Measurements from ENCODE around the gene PTGDR. TPM values are rescaled to one million over a fixed set of nuclear protein-coding genes. Genes with fewer than 3 reads are reported as not detected.

The PTGDR gene
- polyA plus RNA-seq, 1 donor = 1.5 TPM

DNA sequence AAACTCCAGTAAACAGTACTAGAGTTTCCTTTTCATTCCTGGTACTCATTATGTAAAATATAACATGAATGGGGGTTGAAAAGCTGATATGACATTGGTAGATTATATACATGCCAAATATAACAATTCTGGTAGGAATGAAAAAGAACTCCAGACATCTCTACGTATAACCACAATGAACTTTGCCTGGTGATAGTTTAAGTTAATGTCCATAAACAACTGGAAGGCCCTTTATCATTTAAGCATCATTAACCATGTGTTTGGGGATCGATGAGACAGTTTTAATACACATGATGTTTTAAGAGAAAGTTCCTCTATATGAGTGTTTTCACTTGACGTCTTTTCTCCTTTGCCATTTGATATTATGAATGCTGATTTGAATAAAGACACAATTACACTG is 52.4 kb downstream of the PTGDR start:
- Histone ChIP-seq H3K9me3 (ENCODE audit: control insufficient read depth, low read depth, low read length) (peaks cover 4% of the 10 kb centered on the region), H3K4me3 (ENCODE audit: low read length) (no peak overlapping the region), H3K36me3 (ENCODE audit: control insufficient read depth, insufficient read depth, low read length) (no peaks in the 10 kb centered on the region), H3K4me1 (ENCODE audit: control insufficient read depth, insufficient read depth, low read length) (no peaks in the 10 kb centered on the region), H3K27ac (ENCODE audit: low read length) (no peak overlapping the region), H3K27me3 (ENCODE audit: control insufficient read depth, insufficient read depth, low read length) (peaks cover 18% of the 10 kb centered on the region)
- 85% methylated on average over 3 of the region's 3 CpGs for WGBS (ENCODE audit: insufficient coverage, low lambda C conversion rate)
- no peak for DNase-seq

DNA sequence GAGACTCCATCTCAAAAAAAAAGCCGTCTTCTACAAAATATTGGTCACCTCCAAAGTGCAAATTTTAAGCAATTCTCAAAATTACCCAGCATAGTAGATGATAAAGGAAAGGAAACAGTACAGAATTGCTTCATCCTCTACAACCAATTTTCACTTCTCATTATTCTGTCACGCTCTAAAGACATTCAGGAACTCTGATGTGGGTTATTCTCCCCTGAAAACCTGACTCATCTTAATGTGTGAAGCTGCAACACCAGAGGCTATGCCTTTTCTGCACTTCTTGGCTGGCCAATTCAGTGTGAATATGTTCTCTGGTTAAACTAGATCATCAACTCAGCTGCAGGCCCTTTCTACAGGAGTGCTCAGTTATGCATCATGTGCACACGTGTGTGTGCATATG is 57.6 kb downstream of the PTGDR start:
- 83% methylated on average over 1 of the region's 3 CpGs for WGBS (ENCODE audit: insufficient coverage, low lambda C conversion rate)
- Histone ChIP-seq H3K4me1 (ENCODE audit: control insufficient read depth, insufficient read depth, low read length) (no peaks in the 10 kb centered on the region), H3K4me3 (ENCODE audit: low read length) (no peak overlapping the region), H3K27me3 (ENCODE audit: control insufficient read depth, insufficient read depth, low read length) (no peaks in the 10 kb centered on the region), H3K27ac (ENCODE audit: low read length) (no peak overlapping the region), H3K9me3 (ENCODE audit: control insufficient read depth, low read depth, low read length) (peaks cover 4% of the 10 kb centered on the region), H3K36me3 (ENCODE audit: control insufficient read depth, insufficient read depth, low read length) (no peaks in the 10 kb centered on the region)
- no peak for DNase-seq

DNA sequence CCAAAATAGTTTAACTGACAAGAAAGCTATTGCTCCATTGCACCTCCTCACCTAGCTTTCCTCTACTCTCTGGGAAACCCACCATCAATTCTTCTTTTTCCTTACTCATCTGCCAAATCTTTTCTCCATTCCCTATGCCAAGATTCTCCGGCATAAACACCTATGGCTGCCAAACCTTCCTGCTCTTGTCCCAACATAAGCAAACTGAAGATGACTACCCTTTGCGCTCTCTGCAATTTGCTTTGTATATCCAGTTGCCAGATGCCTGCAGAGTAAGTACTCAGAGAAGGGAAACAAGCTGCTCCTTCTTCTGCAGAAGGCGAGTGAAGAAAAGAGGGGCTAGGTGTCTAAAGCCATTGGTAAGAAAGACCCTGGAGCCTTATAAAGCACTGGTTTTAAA is 58.1 kb downstream of the PTGDR start:
- Histone ChIP-seq H3K27me3 (ENCODE audit: control insufficient read depth, insufficient read depth, low read length) (no peaks in the 10 kb centered on the region), H3K4me3 (ENCODE audit: low read length) (no peak overlapping the region), H3K36me3 (ENCODE audit: control insufficient read depth, insufficient read depth, low read length) (no peaks in the 10 kb centered on the region), H3K9me3 (ENCODE audit: control insufficient read depth, low read depth, low read length) (peaks cover 4% of the 10 kb centered on the region), H3K4me1 (ENCODE audit: control insufficient read depth, insufficient read depth, low read length) (no peaks in the 10 kb centered on the region), H3K27ac (ENCODE audit: low read length) (no peak overlapping the region)
- DNase-seq = peak in 1 of 2 donors; percentile 9
- no CpG with 5 or more reads among the region's 3 CpGs for WGBS (ENCODE audit: insufficient coverage, low lambda C conversion rate)

Other genes with a start within 250 kb of the PTGDR start
- 21.1 TPM for gene NID2, start 198.6 kb upstream of the PTGDR start, polyA plus RNA-seq
- 4.6 TPM for gene PTGER2, start 46.6 kb downstream of the PTGDR start, polyA plus RNA-seq

Measured in large intestine (tissue), 3 donors.